GM12878 (cell line): ENCODE measurements around the gene BCAS3.

Experiments used
- CHD2 ChIP-seq: IDR thresholded peaks from 2 replicates; pipeline ENCODE4 v1.6.1; 2011; ENCODE audit warnings: low read depth, low read length, improper control_type of control experiment, borderline replicate concordance
- NFIC ChIP-seq: IDR thresholded peaks from 2 replicates; pipeline ENCODE4 v1.6.1; 2012; ENCODE audit warnings: low read depth, mild to moderate bottlenecking, inconsistent platforms, low read length, moderate library complexity
- NR2C2 ChIP-seq: IDR thresholded peaks from 2 replicates; pipeline ENCODE4 v1.6.1; 2011; ENCODE audit warnings: borderline replicate concordance, low read depth; ENCODE audit not compliant: control insufficient read depth, insufficient read length
- TBL1XR1 ChIP-seq: IDR thresholded peaks from 2 replicates; pipeline ENCODE4 v1.6.1; 2012; ENCODE audit warnings: low read depth, low read length, improper control_type of control experiment
- TF ChIP-seq, protein P1 (sequence below), 3 experiments: IDR thresholded peaks in 2 of 3; conservative IDR thresholded peaks in 1 of 3; 2 replicates each; pipeline ENCODE4 v1.5.1; 2011; ENCODE audit warnings: low read depth in 3 of 3, low read length in 3 of 3, mild to moderate bottlenecking in 3 of 3, control low read depth in 2 of 3, moderate library complexity in 2 of 3, inconsistent platforms in 1 of 3, mixed read lengths in 1 of 3; ENCODE audit not compliant: control insufficient read depth in 2 of 3, insufficient read depth in 1 of 3; ENCODE audit errors: extremely low read depth in 1 of 3
- TF ChIP-seq, protein P2 (sequence below): IDR thresholded peaks from 2 replicates; pipeline ENCODE4 v1.6.1; 2012; ENCODE audit warnings: low read depth, low read length, improper control_type of control experiment

DNA sequence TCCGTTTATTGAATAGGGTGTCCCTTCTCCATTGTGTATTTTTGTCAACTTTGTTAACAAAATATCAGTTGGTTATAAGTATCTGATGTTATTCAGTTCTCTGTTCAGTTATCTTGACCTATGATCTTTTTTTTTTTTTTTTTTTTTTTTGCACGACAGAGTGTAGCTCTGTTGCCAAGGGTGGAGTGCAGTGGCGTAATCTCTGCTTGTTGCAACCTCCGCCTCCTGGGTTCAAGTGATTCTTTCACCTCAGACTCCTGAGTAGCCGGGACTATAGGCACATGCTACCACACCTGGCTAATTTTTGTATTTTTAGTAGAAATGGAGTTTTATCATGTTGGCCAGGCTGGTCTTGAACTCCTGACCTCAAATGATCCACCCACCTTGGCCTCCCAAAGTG lies 215.8 kb downstream of the BCAS3 start:
- TF ChIP-seq NR2C2 (no peak), TBL1XR1 (no peak), NFIC (no peak), CHD2 (no peak)
- TF ChIP-seq, protein P1, sequence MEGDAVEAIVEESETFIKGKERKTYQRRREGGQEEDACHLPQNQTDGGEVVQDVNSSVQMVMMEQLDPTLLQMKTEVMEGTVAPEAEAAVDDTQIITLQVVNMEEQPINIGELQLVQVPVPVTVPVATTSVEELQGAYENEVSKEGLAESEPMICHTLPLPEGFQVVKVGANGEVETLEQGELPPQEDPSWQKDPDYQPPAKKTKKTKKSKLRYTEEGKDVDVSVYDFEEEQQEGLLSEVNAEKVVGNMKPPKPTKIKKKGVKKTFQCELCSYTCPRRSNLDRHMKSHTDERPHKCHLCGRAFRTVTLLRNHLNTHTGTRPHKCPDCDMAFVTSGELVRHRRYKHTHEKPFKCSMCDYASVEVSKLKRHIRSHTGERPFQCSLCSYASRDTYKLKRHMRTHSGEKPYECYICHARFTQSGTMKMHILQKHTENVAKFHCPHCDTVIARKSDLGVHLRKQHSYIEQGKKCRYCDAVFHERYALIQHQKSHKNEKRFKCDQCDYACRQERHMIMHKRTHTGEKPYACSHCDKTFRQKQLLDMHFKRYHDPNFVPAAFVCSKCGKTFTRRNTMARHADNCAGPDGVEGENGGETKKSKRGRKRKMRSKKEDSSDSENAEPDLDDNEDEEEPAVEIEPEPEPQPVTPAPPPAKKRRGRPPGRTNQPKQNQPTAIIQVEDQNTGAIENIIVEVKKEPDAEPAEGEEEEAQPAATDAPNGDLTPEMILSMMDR (IDR thresholded peaks at IDR 0.05 in 2 of 3, conservative IDR thresholded peaks at IDR 0.05 in 1 of 3; ENCODE audit: control insufficient read depth in 2 of 3, extremely low read depth in 1 of 3, insufficient read depth in 1 of 3, low read depth in 3 of 3, low read length in 3 of 3), result no peak
- TF ChIP-seq, protein P2, sequence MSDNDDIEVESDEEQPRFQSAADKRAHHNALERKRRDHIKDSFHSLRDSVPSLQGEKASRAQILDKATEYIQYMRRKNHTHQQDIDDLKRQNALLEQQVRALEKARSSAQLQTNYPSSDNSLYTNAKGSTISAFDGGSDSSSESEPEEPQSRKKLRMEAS, result no peak
